Measurements from ENCODE around the gene FRMD5.

FRMD5 gene

GRCh38 chr15:43969802-43970375 lies 225.2 kb downstream of the FRMD5 start:
- no peak for DNase-seq

DNA sequence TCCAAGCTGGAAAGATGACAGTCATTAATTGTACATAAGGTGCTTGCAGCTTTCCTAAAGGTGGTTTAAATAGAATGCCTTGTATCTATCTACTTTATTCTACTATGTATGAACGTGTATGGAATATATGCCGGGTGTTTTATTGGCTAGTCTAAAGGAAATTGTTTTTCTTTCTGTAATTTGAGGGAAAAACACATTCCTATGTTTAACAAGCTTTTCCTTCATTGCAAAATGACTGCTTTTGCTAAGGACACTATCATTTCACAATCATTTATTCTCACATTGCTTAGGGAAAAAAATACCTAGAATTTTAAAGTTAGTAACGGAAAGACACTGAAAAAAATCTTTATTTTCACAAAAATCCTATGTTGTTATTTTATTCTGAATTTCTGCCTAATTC lies 226.5 kb downstream of the FRMD5 start:
- no peak for DNase-seq

DNA sequence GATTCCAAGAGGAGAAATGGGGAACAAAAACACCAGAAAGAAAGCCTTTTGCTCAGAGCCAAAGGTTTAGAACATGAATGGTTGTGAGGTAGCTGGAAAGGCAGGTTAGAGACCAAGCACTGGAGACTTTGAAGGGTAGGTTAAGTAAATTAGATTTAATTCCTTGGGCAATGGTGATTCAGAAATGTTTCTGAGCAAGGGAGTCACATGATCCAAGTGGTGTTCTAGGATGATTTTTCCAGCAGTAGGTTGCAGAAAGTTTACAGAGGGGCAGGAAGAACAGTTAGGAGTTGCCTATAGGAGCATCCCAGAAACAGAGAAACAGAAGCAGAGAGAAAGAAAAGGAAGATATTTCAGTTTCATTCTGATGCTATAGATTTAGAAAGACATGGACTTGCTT lies 228.4 kb downstream of the FRMD5 start:
- DNase-seq: no peak

DNA sequence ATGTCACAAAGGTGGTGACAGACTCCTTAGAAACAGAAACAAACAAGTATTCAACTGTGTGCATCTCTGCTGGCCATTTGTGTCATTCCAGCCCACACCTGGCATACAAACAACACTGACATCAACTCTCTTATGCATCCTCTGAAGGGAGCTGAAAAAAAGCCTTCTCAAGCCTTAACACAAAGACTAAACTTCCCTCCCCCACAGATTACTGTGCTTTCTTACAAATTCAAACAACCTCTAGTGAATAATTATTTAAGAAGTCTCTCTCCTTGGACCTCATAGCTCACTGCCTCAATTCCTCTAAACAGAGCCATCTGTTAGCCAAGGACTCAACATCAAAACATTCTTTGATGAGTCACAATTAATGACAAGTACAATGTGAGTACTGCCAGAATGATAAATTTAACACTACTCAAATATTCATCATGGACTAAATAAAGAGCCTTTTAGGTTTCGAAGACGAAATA lies 236.2 kb downstream of the FRMD5 start:
- DNase-seq: no peak

- DNase-seq: no peak
Measured at GRCh38 chr15:43957724-43958123, 237.3 kb downstream of the FRMD5 start.

DNA sequence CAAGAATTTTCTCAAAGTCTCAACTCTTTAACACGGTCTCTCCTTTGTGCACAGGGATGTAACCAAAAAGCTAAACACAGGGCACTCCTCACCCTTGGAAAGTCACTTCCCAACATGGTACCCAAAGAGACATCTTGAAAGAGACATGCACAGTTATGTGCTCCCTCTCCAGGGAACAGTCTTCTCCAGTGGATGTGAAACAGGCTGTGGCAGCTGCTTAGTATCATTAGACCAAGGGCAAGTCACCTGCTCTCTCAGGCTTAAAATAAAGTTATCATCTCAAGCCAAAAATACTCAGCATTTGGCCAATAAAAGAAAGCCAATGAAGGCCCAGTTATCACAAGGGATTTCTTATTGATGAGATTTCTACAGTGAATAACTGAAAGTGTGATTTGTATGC lies 239.9 kb downstream of the FRMD5 start:
- no peak for DNase-seq

- no peak for DNase-seq
Measured at GRCh38 chr15:43954181-43954621, 240.9 kb downstream of the FRMD5 start.

- no peak for DNase-seq
Measured at GRCh38 chr15:43953402-43953801, 241.7 kb downstream of the FRMD5 start.

GRCh38 chr15:43950531-43950930 lies 244.5 kb downstream of the FRMD5 start:
- no peak for DNase-seq

- DNase-seq: no peak
Measured at GRCh38 chr15:43948691-43949325, 246.3 kb downstream of the FRMD5 start.

DNA sequence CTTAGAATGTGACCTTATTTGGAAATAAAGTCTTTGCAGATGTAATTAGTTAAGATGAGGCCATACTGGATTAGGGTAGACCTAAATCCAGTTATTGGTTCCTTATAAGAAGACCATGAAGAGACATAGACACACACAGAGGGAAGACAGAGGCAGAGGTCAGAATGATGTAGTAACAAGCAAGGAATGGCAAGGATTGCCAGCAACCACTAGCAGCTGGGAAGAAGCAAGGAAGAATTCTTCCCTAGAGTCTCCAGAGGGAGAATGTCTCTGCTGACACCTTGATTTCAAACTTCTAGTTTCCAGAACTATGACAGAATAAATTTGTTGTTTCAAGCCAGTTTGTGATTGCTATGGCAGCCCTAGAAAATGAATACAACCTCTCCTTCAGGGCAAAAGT lies 251.6 kb downstream of the FRMD5 start:
- DNase-seq: no peak

DNA sequence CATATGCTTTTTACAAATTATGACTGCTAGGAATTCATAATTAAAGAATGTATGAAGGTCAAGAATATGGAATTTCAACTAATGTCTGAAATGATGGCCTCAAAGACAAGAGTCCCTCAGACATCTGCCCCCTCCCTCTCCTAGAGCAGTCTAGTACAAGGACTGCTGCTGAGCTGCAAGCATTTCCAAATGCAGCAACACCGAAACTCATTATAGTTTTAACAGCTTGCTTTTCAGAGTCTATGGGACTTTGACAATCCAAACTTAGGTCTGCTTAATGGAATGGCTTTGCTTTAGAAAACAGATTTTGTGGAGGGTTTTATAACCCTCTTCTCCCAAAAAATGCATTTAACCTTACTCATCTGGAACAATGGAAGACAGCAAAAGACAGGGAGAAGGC lies 252.9 kb downstream of the FRMD5 start:
- no peak for DNase-seq

DNA sequence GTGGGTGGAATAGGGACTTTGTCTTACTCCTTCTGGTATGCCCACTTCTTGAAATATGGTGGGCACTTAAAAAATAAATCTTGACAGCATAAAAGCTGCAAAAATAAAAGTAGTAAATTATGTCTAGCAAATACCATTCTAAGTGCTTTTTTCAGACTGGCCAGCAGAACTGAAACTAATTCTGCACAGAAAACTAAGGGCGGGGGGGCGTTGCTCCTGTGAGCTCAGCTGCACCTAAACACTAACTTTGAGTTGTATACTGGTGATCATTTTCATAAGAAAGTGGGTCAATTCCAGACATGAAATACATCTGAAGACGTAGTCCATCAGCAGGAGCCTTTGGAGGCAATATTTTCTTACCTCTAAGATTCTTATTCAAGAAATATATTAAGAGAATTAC lies 253.5 kb downstream of the FRMD5 start:
- DNase-seq: no peak

- DNase-seq: no peak
Measured at GRCh38 chr15:43941071-43941470, 254.0 kb downstream of the FRMD5 start.

- DNase-seq: no peak
Measured at GRCh38 chr15:43939070-43939469, 256.0 kb downstream of the FRMD5 start.

GRCh38 chr15:43934480-43934879 lies 260.6 kb downstream of the FRMD5 start:
- no peak for DNase-seq

DNA sequence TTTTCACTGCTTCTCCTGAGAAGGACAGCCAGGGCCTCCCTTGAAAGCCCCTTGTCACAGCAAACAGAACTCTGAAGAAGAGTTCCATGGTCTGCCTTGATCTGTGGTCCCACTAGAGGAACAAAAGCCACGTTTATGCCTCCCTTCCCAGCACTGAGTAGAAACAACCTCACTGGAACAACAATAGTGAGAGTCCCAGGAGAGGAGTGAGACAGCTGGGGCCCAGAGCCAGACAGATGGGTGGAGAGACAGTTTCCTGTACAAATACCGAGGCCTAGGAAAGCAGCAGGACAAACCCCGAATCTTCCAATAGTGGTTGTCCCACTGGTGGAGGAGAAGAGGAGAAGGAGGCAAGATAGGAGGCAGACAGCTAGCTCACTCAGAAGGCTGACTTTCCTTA lies 262.2 kb downstream of the FRMD5 start:
- DNase-seq: peak; percentile 34

DNA sequence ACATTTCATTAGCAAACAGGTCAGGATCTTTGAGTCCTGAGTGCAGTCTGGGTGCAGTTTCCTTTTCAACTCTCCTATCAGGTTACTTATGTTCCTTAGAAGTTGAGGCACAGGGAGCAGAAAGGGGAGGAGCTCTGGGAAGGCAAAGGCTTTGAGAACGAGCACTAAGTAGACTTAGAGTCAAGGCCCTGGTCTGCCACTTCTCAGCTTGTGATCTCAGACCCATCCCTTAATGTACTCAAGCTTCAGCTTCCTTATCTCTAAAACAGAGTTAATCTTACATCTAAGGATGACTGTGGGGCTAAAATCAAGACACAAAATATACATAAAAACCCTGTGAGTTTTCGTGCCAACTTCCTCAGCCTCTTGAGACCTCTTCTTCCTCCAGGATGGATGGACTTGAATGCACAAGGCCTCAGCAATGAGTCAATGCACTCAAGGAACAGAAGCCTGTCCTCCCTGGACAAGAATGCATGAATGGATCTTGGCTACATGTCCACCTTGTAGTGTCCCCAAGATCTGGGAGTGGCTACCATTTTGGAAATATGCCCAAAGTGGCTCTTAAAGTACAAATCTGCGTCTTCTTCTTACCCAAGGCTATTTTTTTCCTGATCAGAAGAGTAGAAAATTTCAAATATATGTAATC lies 263.2 kb downstream of the FRMD5 start:
- DNase-seq: no peak

GRCh38 chr15:43931119-43931518 lies 264.0 kb downstream of the FRMD5 start:
- no peak for DNase-seq

GRCh38 chr15:43930556-43930955 lies 264.5 kb downstream of the FRMD5 start:
- no peak for DNase-seq

GRCh38 chr15:43930079-43930478 lies 265.0 kb downstream of the FRMD5 start:
- no peak for DNase-seq

GRCh38 chr15:43928152-43928551 lies 266.9 kb downstream of the FRMD5 start:
- DNase-seq: no peak

- no peak for DNase-seq
Measured at GRCh38 chr15:43927203-43927602, 267.9 kb downstream of the FRMD5 start.

DNA sequence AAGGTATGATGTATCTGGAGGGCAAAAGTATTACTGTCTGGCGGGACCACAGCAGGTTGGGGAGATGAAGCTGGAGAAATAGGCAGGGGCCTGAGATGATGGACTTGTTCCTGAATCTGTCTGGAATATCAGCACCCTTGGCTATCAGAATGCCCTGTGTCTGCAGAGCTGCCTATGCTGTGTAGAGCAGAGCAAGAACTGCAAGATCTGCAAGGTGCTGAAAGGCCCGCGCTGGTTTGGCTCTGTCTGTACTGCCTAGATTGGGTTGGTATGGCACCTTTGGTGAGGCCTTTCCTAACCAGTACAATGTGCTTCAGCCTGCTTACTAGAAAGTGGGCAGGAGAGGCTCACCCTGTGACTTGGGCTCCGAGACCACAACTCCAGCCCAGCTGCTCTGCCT lies 271.5 kb downstream of the FRMD5 start:
- DNase-seq: no peak

GRCh38 chr15:43922021-43922420 lies 273.1 kb downstream of the FRMD5 start:
- no peak for DNase-seq

Measured in right hindlimb (tissue), 1 donor.